IMR-90 (cell line): ENCODE data around the gene FUBP3. TPM values are rescaled to one million over a fixed set of nuclear protein-coding genes. Genes with fewer than 3 reads are reported as not detected.

Experiments
- ATAC-seq: fragments of 200-7000 bp; cut with Tn5 transposase; 2 replicates; pipeline ENCODE4 v1.9.1; 2020; ENCODE audit warnings: low read depth, mild to moderate bottlenecking, moderate library complexity
- BruUV-seq: library from RNA; stranded (reverse); fragments of 400-500 nt; replicated peaks from 2 replicates; lab custom pipeline; 2021; lab: Mats Ljungman, UMichigan
- CTCF ChIA-PET: fragments of 300-600 bp; formaldehyde crosslinking; extraction: SDS; loops from one replicate; lab custom pipeline; 2021; ENCODE audit warnings: antibody characterized with exemption; lab: Yijun Ruan, JAX
- POLR2A ChIA-PET: fragments of 300-600 bp; sonication (Branson Sonifier 250); formaldehyde crosslinking; loops from one replicate; lab custom pipeline; 2022; ENCODE audit warnings: antibody characterized with exemption; ENCODE audit not compliant: unreplicated experiment; lab: Charles Lee
- DNase-seq: peaks from one replicate; pipeline ENCODE4 v3.0.0; 2013
- H2AFZ ChIP-seq: replicated peaks from 2 replicates; pipeline ENCODE3; 2013; ENCODE audit warnings: low read length, mild to moderate bottlenecking; ENCODE audit not compliant: poor library complexity
- H2AK5ac ChIP-seq: 2 replicates; pipeline ENCODE4 v1.6.1; 2013; ENCODE audit warnings: low read depth, low read length, inconsistent platforms
- H2AK9ac ChIP-seq: replicated peaks from 2 replicates; pipeline ENCODE3; 2013; ENCODE audit warnings: mild to moderate bottlenecking, low read depth, low read length, moderate library complexity; ENCODE audit not compliant: poor library complexity
- H2BK120ac ChIP-seq: 2 replicates; pipeline ENCODE4 v1.6.1; 2013; ENCODE audit warnings: low read depth, low read length, inconsistent platforms
- H2BK15ac ChIP-seq: 3 replicates; pipeline ENCODE4 v1.6.1; 2013; ENCODE audit warnings: low read depth, low read length, inconsistent platforms
- H2BK20ac ChIP-seq: 2 replicates; pipeline ENCODE4 v1.6.1; 2013; ENCODE audit warnings: low read depth, mild to moderate bottlenecking, inconsistent platforms, low read length, moderate library complexity
- H2BK5ac ChIP-seq: 2 replicates; pipeline ENCODE4 v1.6.1; 2013; ENCODE audit warnings: mild to moderate bottlenecking, low read depth, low read length, inconsistent platforms; ENCODE audit not compliant: poor library complexity, severe bottlenecking
- H3K14ac ChIP-seq: replicated peaks from 2 replicates; pipeline ENCODE4 v1.6.1; 2013; ENCODE audit warnings: low read depth, low read length, inconsistent platforms
- H3K18ac ChIP-seq: 2 replicates; pipeline ENCODE4 v1.6.1; 2013; ENCODE audit warnings: low read depth, low read length, control low read depth
- H3K23ac ChIP-seq: 2 replicates; pipeline ENCODE4 v1.6.1; 2013; ENCODE audit warnings: low read depth, low read length, inconsistent platforms
- H3K27ac ChIP-seq: 2 replicates; pipeline ENCODE4 v1.5.1; 2013; ENCODE audit warnings: mild to moderate bottlenecking, control low read depth, low read length; ENCODE audit not compliant: insufficient read depth
- H3K27me3 ChIP-seq: 2 replicates; pipeline ENCODE4 v1.6.1; 2013; ENCODE audit warnings: low read length; ENCODE audit not compliant: control insufficient read depth, insufficient read depth
- H3K36me3 ChIP-seq: 2 replicates; pipeline ENCODE4 v1.6.1; 2013; ENCODE audit warnings: low read length, mixed read lengths; ENCODE audit not compliant: control insufficient read depth, insufficient read depth
- H3K4ac ChIP-seq: 2 replicates; pipeline ENCODE4 v1.6.1; 2013; ENCODE audit warnings: low read depth, low read length, inconsistent platforms
- H3K4me1 ChIP-seq: 2 replicates; pipeline ENCODE4 v1.6.1; 2013; ENCODE audit warnings: low read length, mixed read lengths; ENCODE audit not compliant: control insufficient read depth, insufficient read depth
- H3K4me2 ChIP-seq: 2 replicates; pipeline ENCODE4 v1.6.1; 2013; ENCODE audit warnings: low read depth, mild to moderate bottlenecking, control low read depth, low read length, moderate library complexity
- H3K4me3 ChIP-seq: 2 replicates; pipeline ENCODE4 v1.5.1; 2013; ENCODE audit warnings: low read depth, mild to moderate bottlenecking, control low read depth, low read length, moderate library complexity; ENCODE audit not compliant: insufficient read depth
- H3K56ac ChIP-seq: 2 replicates; pipeline ENCODE4 v1.6.1; 2013; ENCODE audit warnings: low read length, inconsistent platforms; ENCODE audit not compliant: insufficient read depth; ENCODE audit errors: extremely low read depth
- H3K79me1 ChIP-seq, 2 experiments: 2 replicates each; pipeline ENCODE4 v1.6.1; 2013; ENCODE audit warnings: low read length in 2 of 2, inconsistent platforms in 1 of 2, low read depth in 1 of 2
- H3K9ac ChIP-seq: 2 replicates; pipeline ENCODE4 v1.6.1; 2013; ENCODE audit warnings: low read depth, low read length, control low read depth
- H3K9me1 ChIP-seq: 2 replicates; pipeline ENCODE4 v1.6.1; 2013; ENCODE audit warnings: low read length, inconsistent platforms; ENCODE audit not compliant: insufficient read depth
- H3K9me3 ChIP-seq: 2 replicates; pipeline ENCODE4 v1.6.1; 2013; ENCODE audit warnings: low read length; ENCODE audit not compliant: control insufficient read depth, insufficient read depth
- H4K20me1 ChIP-seq: 2 replicates; pipeline ENCODE4 v1.6.1; 2013; ENCODE audit warnings: low read length, inconsistent platforms; ENCODE audit not compliant: insufficient read depth
- H4K5ac ChIP-seq: 2 replicates; pipeline ENCODE4 v1.6.1; 2013; ENCODE audit warnings: mild to moderate bottlenecking, low read depth, low read length, control low read depth
- H4K8ac ChIP-seq, 2 experiments: 2 replicates each; pipeline ENCODE4 v1.6.1; 2013; ENCODE audit warnings: low read depth in 2 of 2, low read length in 2 of 2, control low read depth in 1 of 2, inconsistent platforms in 1 of 2
- H4K91ac ChIP-seq: 2 replicates; pipeline ENCODE4 v1.6.1; 2013; ENCODE audit warnings: low read depth, low read length, inconsistent platforms; ENCODE audit not compliant: insufficient read depth
- BHLHE40 ChIP-seq: fragments of 150-350 bp; IDR thresholded peaks from 2 replicates; pipeline ENCODE4 v1.6.1; 2016; ENCODE audit warnings: mild to moderate bottlenecking, low read depth, low read length
- CEBPB ChIP-seq: IDR thresholded peaks from 2 replicates; pipeline ENCODE4 v1.6.1; 2012; ENCODE audit warnings: low read depth, low read length, improper control_type of control experiment
- CTCF ChIP-seq: conservative IDR thresholded peaks from 2 replicates; pipeline ENCODE4 v1.5.1; 2012; ENCODE audit warnings: mild to moderate bottlenecking, low read depth, low read length, improper control_type of control experiment
- FOS ChIP-seq: fragments of 150-350 bp; IDR thresholded peaks from 2 replicates; pipeline ENCODE4 v1.6.1; 2016; ENCODE audit warnings: low read depth, low read length
- MAZ ChIP-seq: IDR thresholded peaks from 2 replicates; pipeline ENCODE4 v1.6.1; 2012; ENCODE audit warnings: low read depth, mild to moderate bottlenecking, low read length, improper control_type of control experiment, moderate library complexity, borderline replicate concordance
- NFE2L2 ChIP-seq: fragments of 150-350 bp; IDR thresholded peaks from 2 replicates; pipeline ENCODE4 v1.6.1; 2016; ENCODE audit warnings: low read depth, mild to moderate bottlenecking, low read length
- POLR2A ChIP-seq: IDR thresholded peaks from 2 replicates; pipeline ENCODE4 v1.6.1; 2012; ENCODE audit warnings: mild to moderate bottlenecking, low read depth, low read length
- RAD21 ChIP-seq: IDR thresholded peaks from 2 replicates; pipeline ENCODE4 v1.6.1; 2012; ENCODE audit warnings: low read length, improper control_type of control experiment
- RCOR1 ChIP-seq: IDR thresholded peaks from 2 replicates; pipeline ENCODE4 v1.6.1; 2012; ENCODE audit warnings: mild to moderate bottlenecking, low read length, improper control_type of control experiment; ENCODE audit not compliant: insufficient replicate concordance
- RFX5 ChIP-seq: IDR thresholded peaks from 2 replicates; pipeline ENCODE4 v1.8.0; 2012; ENCODE audit warnings: low read depth, mild to moderate bottlenecking, low read length, moderate library complexity
- SMC3 ChIP-seq: fragments of 150-350 bp; IDR thresholded peaks from 2 replicates; pipeline ENCODE4 v1.6.1; 2016; ENCODE audit warnings: low read depth, mild to moderate bottlenecking, antibody characterized with exemption, low read length, moderate library complexity
- WGBS, 2 experiments: methylation state at CpG; one replicate each; pipeline versions ENCODE4 v1.1.5 to v1.1.7; 2013; ENCODE audit warnings: missing lambda C conversion rate in 2 of 2; ENCODE audit not compliant: insufficient read length in 1 of 2; ENCODE audit errors: extremely low coverage in 2 of 2; 5-methylcytosine and 5-hydroxymethylcytosine counted together
- dilution Hi-C: fragments of 300-500 bp; cut with HindIII; formaldehyde crosslinking; loops from one replicate; pipeline ENCODE4 v1.14.3; 2018; ENCODE audit warnings: low sequenced_read_pairs; ENCODE audit not compliant: unreplicated experiment
- in situ Hi-C: fragments of 300-500 bp; cut with MboI; formaldehyde crosslinking; loops from 3 replicates; pipeline ENCODE4 v1.14.3; 2019; ENCODE audit warnings: low sequenced_read_pairs, inconsistent platforms, mixed read lengths
- intact Hi-C: fragments of 100-400 bp; cut with micrococcal nuclease; formaldehyde crosslinking; loops from 2 replicates; pipeline ENCODE4 v1.10.0; 2022
- polyA plus RNA-seq, 3 experiments: library from polyadenylated mRNA; depleted of rRNA; stranded (reverse); fragments of >200 nt; gene quantifications; 2 replicates each; pipeline ENCODE4 v1.2.3, GENCODE V29; 2012; ENCODE audit warnings: low replicate concordance in 1 of 3
- total RNA-seq: library from RNA; depleted of rRNA; stranded (reverse); fragments of >200 nt; gene quantifications from 2 replicates; pipeline ENCODE4 v1.2.3, GENCODE V29; 2012
- TF ChIP-seq, protein P1 (sequence below): fragments of 150-350 bp; IDR thresholded peaks from 2 replicates; pipeline ENCODE4 v1.6.1; 2017; ENCODE audit warnings: mild to moderate bottlenecking, antibody characterized with exemption, low read length, low read depth

The FUBP3 gene
- total and polyA plus RNA-seq, 2 of the 4 experiments (the other 2 are of a cell fraction): 32.3 to 50.1 TPM

DNA sequence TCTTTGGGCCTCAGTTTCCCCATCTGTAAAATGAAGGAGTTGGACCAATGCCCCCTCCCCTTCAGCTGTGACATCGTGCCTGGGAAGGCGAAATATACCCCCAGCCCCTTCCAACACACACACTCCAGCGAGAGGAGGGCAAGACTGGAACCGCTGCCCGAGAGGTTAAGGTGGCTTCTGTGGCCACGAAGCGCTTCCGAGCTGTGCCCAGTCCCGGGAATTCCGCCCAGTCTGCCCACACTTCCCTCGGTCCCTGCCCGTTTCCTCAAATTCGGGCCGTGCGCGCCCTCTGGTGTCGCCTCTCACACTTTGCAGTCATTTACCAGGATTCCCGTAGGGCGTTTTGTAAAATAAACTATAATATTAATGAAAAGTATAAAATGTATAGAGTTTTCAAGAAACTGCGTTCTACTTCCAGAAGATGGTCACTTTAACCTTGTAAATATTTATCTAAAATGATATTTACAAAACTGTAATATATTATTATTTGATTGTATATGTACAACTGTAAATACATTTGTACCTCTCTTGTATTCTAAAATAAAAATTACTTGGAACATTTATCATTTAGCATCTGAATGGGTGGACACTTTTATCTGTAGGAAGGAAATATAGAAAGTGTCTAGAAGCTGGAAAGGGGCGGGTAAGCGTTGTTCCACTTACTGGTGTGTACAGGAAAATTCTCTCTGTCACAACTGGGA, 103.2 kb downstream of the FUBP3 start:
- Histone ChIP-seq H2BK5ac (no peak overlapping the region), H3K18ac (no peak overlapping the region), H4K91ac (no peak overlapping the region), H3K36me3 (no peaks in the 10 kb centered on the region), H4K5ac (no peak overlapping the region), H2AFZ (peak overlapping the region; percentile 96), H3K27ac (no peak overlapping the region), H3K14ac (0 out of 2 replicates have a peak overlapping the region, but pooled peaks have one; percentile 8), H3K79me1 (no peaks in the 10 kb centered on the region), H3K4ac (no peak overlapping the region), H3K9ac (no peak overlapping the region), H3K9me3 (no peaks in the 10 kb centered on the region), H3K4me1 (peaks cover 5% of the 10 kb centered on the region), H3K27me3 (peaks cover 16% of the 10 kb centered on the region), H2AK5ac (peak overlapping the region; percentile 64; the same call in 1 of the 2 replicates), H2AK9ac (peak overlapping the region; percentile 85), H3K56ac (no peak overlapping the region), H3K9me1 (no peaks in the 10 kb centered on the region), H4K8ac (peak overlapping the region in 1 of 2 experiments; percentile 60; a peak in 1 of 4 replicates), H4K20me1 (no peaks in the 10 kb centered on the region), H3K4me3 (peak overlapping the region; percentile 14; the same call in 1 of the 2 replicates), H3K4me2 (peak overlapping the region; percentile 89), H2BK120ac (no peak overlapping the region), H3K23ac (no peak overlapping the region), H2BK20ac (no peak overlapping the region), H2BK15ac (no peak overlapping the region)
- in situ Hi-C loops (no loop called here), intact Hi-C loops (loop anchor here (1.0 to 10.0 kb wide), 4 partner anchors 221 to 575 kb away; no protein-coding TSS in a partner anchor), dilution Hi-C loops (no loop called here)
- TF ChIP-seq, protein P1, sequence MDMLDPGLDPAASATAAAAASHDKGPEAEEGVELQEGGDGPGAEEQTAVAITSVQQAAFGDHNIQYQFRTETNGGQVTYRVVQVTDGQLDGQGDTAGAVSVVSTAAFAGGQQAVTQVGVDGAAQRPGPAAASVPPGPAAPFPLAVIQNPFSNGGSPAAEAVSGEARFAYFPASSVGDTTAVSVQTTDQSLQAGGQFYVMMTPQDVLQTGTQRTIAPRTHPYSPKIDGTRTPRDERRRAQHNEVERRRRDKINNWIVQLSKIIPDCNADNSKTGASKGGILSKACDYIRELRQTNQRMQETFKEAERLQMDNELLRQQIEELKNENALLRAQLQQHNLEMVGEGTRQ: no peak
- TF ChIP-seq POLR2A (no peak), RFX5 (no peak), NFE2L2 (no peak), RCOR1 (no peak), FOS (no peak), BHLHE40 (no peak), SMC3 (peak; percentile 91), MAZ (peak; percentile 33; the same call in 1 of the 2 replicates), CTCF (peak; percentile 86), CEBPB (no peak), RAD21 (peak; percentile 86)
- CTCF ChIA-PET: interaction anchor here (0.5 to 1.8 kb wide), 9 partner anchors 9 to 645 kb away, joined by 3 to 7 read pairs (median 3); no protein-coding TSS in a partner anchor
- ATAC-seq: peak; percentile 62
- 21% methylated on average over 2 of the region's 22 CpGs; no CpG with 5 or more reads in 1 of the 2 experiments for WGBS, 2 experiments
- DNase-seq: peak; percentile 67
- POLR2A ChIA-PET: no interaction called here
- no TSS peak for BruUV-seq
